Putamen (tissue), 1 donor: ENCODE measurements around the gene GRID2.

ENCODE experiments used
- DNase-seq: peaks from one replicate; pipeline ENCODE4 v3.0.0-alpha.2; 2016; ENCODE audit warnings: low spot score

The GRID2 gene

GRCh38 chr4:93407493-93408275 is 1103.9 kb downstream of the GRID2 start:
- DNase-seq: no peak

- DNase-seq: no peak
Measured at GRCh38 chr4:93409035-93409434, 1105.3 kb downstream of the GRID2 start.

- no peak for DNase-seq
Measured at GRCh38 chr4:93414041-93414550, 1110.3 kb downstream of the GRID2 start.

- DNase-seq: no peak
Measured at GRCh38 chr4:93416344-93417128, 1112.8 kb downstream of the GRID2 start.

GRCh38 chr4:93431371-93431770 is 1127.6 kb downstream of the GRID2 start:
- no peak for DNase-seq

- no peak for DNase-seq
Measured at GRCh38 chr4:93433840-93434239, 1130.1 kb downstream of the GRID2 start.

- DNase-seq: no peak
Measured at GRCh38 chr4:93436000-93436626, 1132.3 kb downstream of the GRID2 start.

- DNase-seq: no peak
Measured at GRCh38 chr4:93437991-93438390, 1134.2 kb downstream of the GRID2 start.

GRCh38 chr4:93444860-93445259 is 1141.1 kb downstream of the GRID2 start:
- DNase-seq: no peak

- DNase-seq: no peak
Measured at GRCh38 chr4:93446038-93446437, 1142.3 kb downstream of the GRID2 start.

- no peak for DNase-seq
Measured at GRCh38 chr4:93448691-93449293, 1145.0 kb downstream of the GRID2 start.

GRCh38 chr4:93451954-93452353 is 1148.2 kb downstream of the GRID2 start:
- DNase-seq: no peak

- no peak for DNase-seq
Measured at GRCh38 chr4:93461541-93461940, 1157.8 kb downstream of the GRID2 start.

GRCh38 chr4:93466446-93466845 is 1162.7 kb downstream of the GRID2 start:
- no peak for DNase-seq

GRCh38 chr4:93467484-93468155 is 1163.9 kb downstream of the GRID2 start:
- DNase-seq: no peak

GRCh38 chr4:93469560-93469959 is 1165.8 kb downstream of the GRID2 start:
- no peak for DNase-seq

GRCh38 chr4:93475730-93476129 is 1172.0 kb downstream of the GRID2 start:
- no peak for DNase-seq

- DNase-seq: no peak
Measured at GRCh38 chr4:93478805-93479204, 1175.0 kb downstream of the GRID2 start.

GRCh38 chr4:93480452-93480851 is 1176.7 kb downstream of the GRID2 start:
- DNase-seq: no peak

GRCh38 chr4:93495346-93495745 is 1191.6 kb downstream of the GRID2 start:
- no peak for DNase-seq

- DNase-seq: no peak
Measured at GRCh38 chr4:93501244-93501643, 1197.5 kb downstream of the GRID2 start.

- DNase-seq: no peak
Measured at GRCh38 chr4:93501946-93502345, 1198.2 kb downstream of the GRID2 start.
